Peyer's patch (tissue), 4 donors: ENCODE measurements around the gene MDM2. TPM values are rescaled to one million over a fixed set of nuclear protein-coding genes. Genes with fewer than 3 reads are reported as not detected.

Source experiments
- DNase-seq, 3 donors: peaks; one replicate each; pipeline ENCODE4 v3.0.0-alpha.2; 2017 to 2019
- H3K27ac ChIP-seq, 4 donors: fragments of 200-600 bp; sonication (generic); one replicate each; pipeline ENCODE4 v1.5.1; 2016 to 2019
- H3K27me3 ChIP-seq, 2 donors: fragments of 200-600 bp; sonication (generic); one replicate each; pipeline ENCODE4 v1.5.1; 2019
- H3K36me3 ChIP-seq, 3 donors: fragments of 200-600 bp; sonication (generic); one replicate each; pipeline ENCODE4 v1.5.1; 2016 to 2019
- H3K4me1 ChIP-seq, 4 donors: fragments of 200-600 bp; sonication (generic); one replicate each; pipeline ENCODE4 v1.5.1; 2016 to 2019
- H3K4me3 ChIP-seq, 4 donors: fragments of 200-600 bp; sonication (generic); 1 replicate in 3 of 4; 2 replicates in 1 of 4; pipeline ENCODE4 v1.5.1; 2016 to 2019; ENCODE audit warnings: mild to moderate bottlenecking in 1 of 4
- H3K9me3 ChIP-seq, 4 donors: fragments of 200-600 bp; sonication (generic); one replicate each; pipeline ENCODE4 v1.5.1; 2016 to 2019; ENCODE audit warnings: mild to moderate bottlenecking in 1 of 4
- CTCF ChIP-seq, 6 experiments: fragments of 450-650 bp in 4 of 6; fragments of 200-600 bp in 2 of 6; sonication (generic) in 1 of 6; IDR thresholded peaks; one replicate each; pipeline ENCODE4 v1.5.1; 2017 to 2019; ENCODE audit warnings: antibody characterized with exemption in 6 of 6, mild to moderate bottlenecking in 3 of 6, moderate library complexity in 1 of 6
- POLR2A ChIP-seq, 2 donors: fragments of 450-650 bp; IDR thresholded peaks; one replicate each; pipeline ENCODE4 v1.5.1; 2017; ENCODE audit warnings: antibody characterized with exemption in 2 of 2, mild to moderate bottlenecking in 2 of 2, moderate library complexity in 2 of 2
- total RNA-seq, 4 donors: library from RNA; depleted of rRNA; stranded (reverse); fragments of >200 nt; gene quantifications; one replicate each; pipeline ENCODE4 v1.1.0, GENCODE V29; 2016

The MDM2 gene
- total RNA-seq, 4 donors from 2014 or later, result 64.7 to 126 (median 95.3) TPM

- H3K36me3 ChIP-seq, result no peaks in the 10 kb centered on the region
- H3K4me1 ChIP-seq, result no peaks in the 10 kb centered on the region
- no peak overlapping the region for H3K4me3 ChIP-seq
- no peaks in the 10 kb centered on the region for H3K27me3 ChIP-seq
- DNase-seq, result no peak
- H3K27ac ChIP-seq, result no peak overlapping the region
- no peaks in the 10 kb centered on the region for H3K9me3 ChIP-seq
- TF ChIP-seq POLR2A (IDR thresholded peaks at IDR 0.05) (no peak), CTCF (IDR thresholded peaks at IDR 0.05) (no peak)
Measured at GRCh38 chr12:68864604-68865003, 56.6 kb downstream of the MDM2 start.

- no peaks in the 10 kb centered on the region for H3K27me3 ChIP-seq
- TF ChIP-seq POLR2A (IDR thresholded peaks at IDR 0.05) (no peak), CTCF (IDR thresholded peaks at IDR 0.05) (no peak)
- H3K4me3 ChIP-seq, result no peak overlapping the region
- H3K9me3 ChIP-seq, result no peaks in the 10 kb centered on the region
- no peaks in the 10 kb centered on the region for H3K4me1 ChIP-seq
- no peaks in the 10 kb centered on the region for H3K36me3 ChIP-seq
- H3K27ac ChIP-seq, result no peak overlapping the region
- no peak for DNase-seq
Measured at GRCh38 chr12:68865399-68866164, 57.6 kb downstream of the MDM2 start.

GRCh38 chr12:68866950-68867349 lies 59.0 kb downstream of the MDM2 start:
- no peak for DNase-seq
- Histone ChIP-seq H3K4me1 (no peaks in the 10 kb centered on the region), H3K9me3 (no peaks in the 10 kb centered on the region), H3K4me3 (no peak overlapping the region), H3K36me3 (no peaks in the 10 kb centered on the region), H3K27me3 (no peaks in the 10 kb centered on the region), H3K27ac (no peak overlapping the region)
- TF ChIP-seq CTCF (IDR thresholded peaks at IDR 0.05) (no peak), POLR2A (IDR thresholded peaks at IDR 0.05) (no peak)

GRCh38 chr12:68867606-68868005 lies 59.6 kb downstream of the MDM2 start:
- H3K36me3 ChIP-seq, result no peaks in the 10 kb centered on the region
- no peak overlapping the region for H3K4me3 ChIP-seq
- no peak for TF ChIP-seq CTCF (IDR thresholded peaks at IDR 0.05)
- no peak for TF ChIP-seq POLR2A (IDR thresholded peaks at IDR 0.05)
- no peaks in the 10 kb centered on the region for H3K9me3 ChIP-seq
- no peaks in the 10 kb centered on the region for H3K27me3 ChIP-seq
- H3K27ac ChIP-seq, result no peak overlapping the region
- no peaks in the 10 kb centered on the region for H3K4me1 ChIP-seq
- no peak for DNase-seq

GRCh38 chr12:68868043-68868790 lies 60.2 kb downstream of the MDM2 start:
- H3K27ac ChIP-seq, result no peak overlapping the region
- TF ChIP-seq POLR2A (IDR thresholded peaks at IDR 0.05), result no peak
- no peaks in the 10 kb centered on the region for H3K27me3 ChIP-seq
- no peak overlapping the region for H3K4me3 ChIP-seq
- no peaks in the 10 kb centered on the region for H3K4me1 ChIP-seq
- no peaks in the 10 kb centered on the region for H3K36me3 ChIP-seq
- no peak for DNase-seq
- no peaks in the 10 kb centered on the region for H3K9me3 ChIP-seq

GRCh38 chr12:68870011-68870410 lies 62.0 kb downstream of the MDM2 start:
- no peaks in the 10 kb centered on the region for H3K4me1 ChIP-seq
- no peaks in the 10 kb centered on the region for H3K9me3 ChIP-seq
- H3K27me3 ChIP-seq, result no peaks in the 10 kb centered on the region
- H3K36me3 ChIP-seq, result no peaks in the 10 kb centered on the region
- no peak for DNase-seq
- no peak for TF ChIP-seq POLR2A (IDR thresholded peaks at IDR 0.05)
- TF ChIP-seq CTCF (IDR thresholded peaks at IDR 0.05), result no peak
- H3K4me3 ChIP-seq, result no peak overlapping the region
- no peak overlapping the region for H3K27ac ChIP-seq
